Choroid plexus epithelial cell (primary cell): ENCODE measurements around the gene MFAP3.

Experiments used
- DNase-seq: peaks from one replicate; pipeline ENCODE4 v3.0.0-alpha.2; 2010; ENCODE audit warnings: low read depth
- H3K4me3 ChIP-seq: 2 replicates; pipeline ENCODE4 v1.5.1; 2011; ENCODE audit warnings: low read depth, mild to moderate bottlenecking, control low read depth, low read length, moderate library complexity
- TF ChIP-seq, protein P1 (sequence below): conservative IDR thresholded peaks from 2 replicates; pipeline ENCODE4 v1.5.1; 2011; ENCODE audit warnings: low read depth, mild to moderate bottlenecking, control low read depth, inconsistent platforms, low read length, moderate library complexity

The MFAP3 gene

DNA sequence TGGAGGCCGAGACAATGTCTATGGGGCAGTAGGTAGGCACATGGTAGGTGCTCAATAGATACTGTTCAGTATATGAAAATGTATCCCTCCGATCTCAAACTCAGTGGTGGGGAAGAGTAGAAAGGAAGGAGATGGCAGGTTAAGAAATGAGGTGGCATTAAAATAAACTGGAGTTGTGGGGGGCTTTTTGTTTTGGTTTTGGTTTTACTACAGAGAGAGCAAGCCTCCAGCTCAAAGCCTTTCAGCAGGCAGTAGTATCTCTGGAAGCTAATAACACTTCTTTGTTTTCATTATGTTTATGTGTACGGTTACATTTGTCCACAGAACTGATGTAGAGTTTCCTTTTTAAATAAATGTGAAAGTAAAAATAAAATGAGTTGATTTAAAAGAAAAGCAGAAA lies 8.6 kb downstream of the MFAP3 start:
- TF ChIP-seq, protein P1, sequence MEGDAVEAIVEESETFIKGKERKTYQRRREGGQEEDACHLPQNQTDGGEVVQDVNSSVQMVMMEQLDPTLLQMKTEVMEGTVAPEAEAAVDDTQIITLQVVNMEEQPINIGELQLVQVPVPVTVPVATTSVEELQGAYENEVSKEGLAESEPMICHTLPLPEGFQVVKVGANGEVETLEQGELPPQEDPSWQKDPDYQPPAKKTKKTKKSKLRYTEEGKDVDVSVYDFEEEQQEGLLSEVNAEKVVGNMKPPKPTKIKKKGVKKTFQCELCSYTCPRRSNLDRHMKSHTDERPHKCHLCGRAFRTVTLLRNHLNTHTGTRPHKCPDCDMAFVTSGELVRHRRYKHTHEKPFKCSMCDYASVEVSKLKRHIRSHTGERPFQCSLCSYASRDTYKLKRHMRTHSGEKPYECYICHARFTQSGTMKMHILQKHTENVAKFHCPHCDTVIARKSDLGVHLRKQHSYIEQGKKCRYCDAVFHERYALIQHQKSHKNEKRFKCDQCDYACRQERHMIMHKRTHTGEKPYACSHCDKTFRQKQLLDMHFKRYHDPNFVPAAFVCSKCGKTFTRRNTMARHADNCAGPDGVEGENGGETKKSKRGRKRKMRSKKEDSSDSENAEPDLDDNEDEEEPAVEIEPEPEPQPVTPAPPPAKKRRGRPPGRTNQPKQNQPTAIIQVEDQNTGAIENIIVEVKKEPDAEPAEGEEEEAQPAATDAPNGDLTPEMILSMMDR, result no peak
- H3K4me3 ChIP-seq, result no peak overlapping the region
- no peak for DNase-seq

DNA sequence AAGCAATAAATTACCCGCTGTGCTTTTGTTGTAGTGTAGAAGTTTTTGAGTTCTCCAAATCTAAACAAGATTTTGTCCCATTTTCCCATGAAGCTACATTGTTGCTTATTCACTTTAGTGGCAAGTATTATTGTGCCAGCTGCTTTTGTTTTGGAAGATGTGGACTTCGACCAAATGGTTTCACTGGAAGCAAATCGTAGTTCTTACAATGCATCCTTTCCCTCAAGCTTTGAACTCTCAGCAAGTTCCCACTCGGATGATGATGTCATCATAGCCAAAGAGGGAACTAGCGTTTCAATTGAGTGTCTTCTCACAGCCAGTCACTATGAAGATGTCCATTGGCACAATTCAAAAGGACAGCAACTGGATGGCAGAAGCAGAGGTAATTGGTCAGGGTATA lies 10.9 kb downstream of the MFAP3 start:
- DNase-seq, result no peak
- TF ChIP-seq, protein P1, result no peak
- no peak overlapping the region for H3K4me3 ChIP-seq

GRCh38 chr5:154053468-154053867 lies 14.7 kb downstream of the MFAP3 start:
- DNase-seq, result no peak
- TF ChIP-seq, protein P1, result no peak
- no peak overlapping the region for H3K4me3 ChIP-seq

GRCh38 chr5:154055201-154055600 lies 16.4 kb downstream of the MFAP3 start:
- no peak overlapping the region for H3K4me3 ChIP-seq
- DNase-seq, result no peak

DNA sequence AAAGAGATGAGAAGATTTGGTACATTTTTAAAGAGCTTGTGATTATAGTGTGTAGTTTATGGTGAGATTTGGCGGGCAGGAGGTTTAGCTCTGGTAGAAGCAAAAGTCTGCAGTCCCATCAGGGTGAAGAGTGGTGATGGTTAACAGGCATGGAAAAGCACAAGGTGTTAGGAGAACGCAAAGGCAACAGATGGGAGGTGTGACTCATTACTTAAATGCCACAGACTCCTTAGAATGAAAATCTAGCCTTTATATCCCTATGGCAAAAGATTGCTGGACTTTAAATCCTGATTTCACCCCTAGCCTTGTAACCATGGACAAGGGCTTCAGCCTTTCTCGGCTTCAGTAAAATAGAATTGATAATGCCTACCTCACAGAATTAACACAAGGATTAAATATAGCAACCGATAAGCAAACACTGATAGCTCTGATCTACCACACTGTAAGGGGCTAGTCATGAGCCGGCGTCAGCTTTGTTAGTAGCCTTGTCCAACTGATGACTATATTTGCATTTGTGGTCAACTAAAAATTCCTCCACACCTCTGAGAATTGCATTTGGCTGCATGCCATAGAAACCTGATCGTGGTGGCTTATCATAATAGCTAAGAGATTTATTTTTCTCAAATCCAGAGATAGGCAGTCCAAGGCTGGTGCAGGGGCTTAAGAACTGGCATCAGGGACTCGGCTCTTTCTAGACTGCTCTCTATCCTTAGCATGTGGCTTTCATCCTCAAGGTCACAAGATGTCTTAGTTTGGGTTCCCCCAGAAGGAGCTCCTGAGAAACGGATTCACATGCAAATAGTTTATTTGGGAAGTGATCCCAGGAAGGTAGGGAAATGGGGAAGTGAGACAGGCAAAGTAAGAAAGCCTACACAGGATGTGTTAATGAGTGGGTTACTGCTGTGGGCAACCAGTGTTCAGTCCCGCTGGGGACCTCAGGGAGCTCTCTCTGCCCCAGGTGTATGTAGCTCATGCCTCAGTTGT lies 19.6 kb downstream of the MFAP3 start:
- no peak overlapping the region for H3K4me3 ChIP-seq
- TF ChIP-seq, protein P1, result no peak
- DNase-seq, result peak; percentile 76

More at GRCh38 chr5:154055201-154055600, 16.4 kb downstream of the MFAP3 start:
- TF ChIP-seq, protein P1, result no peak

DNA sequence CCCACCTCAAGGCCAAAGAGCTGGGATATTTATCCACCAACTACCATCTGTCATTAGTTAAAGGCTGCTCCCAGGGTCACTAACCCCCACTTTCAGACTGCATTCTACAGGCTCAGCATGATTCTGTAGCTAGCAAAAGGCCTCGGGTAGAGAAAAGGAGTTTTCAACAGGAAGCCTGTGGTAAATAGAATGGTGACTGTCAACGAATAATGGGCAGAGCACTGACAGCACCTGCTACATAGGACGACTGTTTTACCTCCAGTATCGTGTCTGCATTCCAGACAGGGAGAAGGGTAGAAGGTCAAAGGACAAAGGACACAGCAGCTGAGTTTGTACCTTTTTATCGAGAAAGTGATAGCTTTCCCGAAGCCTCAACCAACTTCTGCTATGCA lies 20.3 kb downstream of the MFAP3 start:
- H3K4me3 ChIP-seq, result no peak overlapping the region
- TF ChIP-seq, protein P1, result no peak
- no peak for DNase-seq

GRCh38 chr5:154059583-154059982 lies 20.8 kb downstream of the MFAP3 start:
- H3K4me3 ChIP-seq, result no peak overlapping the region
- TF ChIP-seq, protein P1, result no peak
- DNase-seq, result no peak
